GM21717 (cell line): ENCODE results near the gene MCHR2.
"Not testable (repeated sequence)": the region's sequence is repeated elsewhere in the genome, so short reads cannot be mapped to it uniquely, and the experiment has no call there.

Experiments
- ATAC-seq: cut with Tn5 transposase; IDR thresholded peaks from one replicate; pipeline ENCODE4 v1.9.1; 2021; ENCODE audit warnings: mild to moderate bottlenecking, moderate library complexity; ENCODE audit not compliant: unreplicated experiment

The MCHR2 gene, protein sequence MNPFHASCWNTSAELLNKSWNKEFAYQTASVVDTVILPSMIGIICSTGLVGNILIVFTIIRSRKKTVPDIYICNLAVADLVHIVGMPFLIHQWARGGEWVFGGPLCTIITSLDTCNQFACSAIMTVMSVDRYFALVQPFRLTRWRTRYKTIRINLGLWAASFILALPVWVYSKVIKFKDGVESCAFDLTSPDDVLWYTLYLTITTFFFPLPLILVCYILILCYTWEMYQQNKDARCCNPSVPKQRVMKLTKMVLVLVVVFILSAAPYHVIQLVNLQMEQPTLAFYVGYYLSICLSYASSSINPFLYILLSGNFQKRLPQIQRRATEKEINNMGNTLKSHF

DNA sequence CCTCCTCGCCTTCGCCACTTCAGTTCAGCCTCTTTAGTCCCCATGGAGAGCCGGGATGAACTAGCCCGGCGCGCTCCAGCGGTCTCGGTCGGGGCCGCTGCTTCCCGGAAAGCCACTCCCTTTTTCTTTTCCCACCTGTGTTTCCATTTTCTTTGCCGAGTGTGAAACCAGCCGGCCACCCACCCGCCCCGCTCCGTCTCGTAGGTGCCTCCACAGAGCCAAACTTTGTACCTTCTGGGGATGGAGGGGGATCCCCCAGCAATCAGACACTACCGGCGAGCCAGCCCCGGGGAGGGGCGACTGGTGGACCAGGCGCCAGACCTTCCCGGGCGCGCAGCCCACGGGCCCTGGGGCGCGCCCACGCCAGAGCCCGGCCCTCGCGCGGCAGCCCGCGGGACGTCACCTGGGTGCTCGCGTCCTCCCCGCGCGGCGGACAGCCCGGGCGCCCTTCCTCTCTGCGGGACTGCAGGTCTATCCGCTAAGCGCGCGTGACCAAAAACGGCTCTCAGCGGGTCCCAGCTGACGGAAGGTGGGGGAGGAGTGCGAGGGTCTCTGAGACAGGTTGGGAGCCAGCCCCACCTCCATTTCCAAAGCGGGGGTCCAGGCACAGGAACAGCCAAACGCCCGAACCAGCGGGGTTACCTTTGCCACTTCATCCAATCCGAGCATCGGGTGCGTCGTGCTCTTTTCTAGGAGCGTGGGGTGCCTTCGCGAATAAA is at the start of gene MCHR2:
TSS of gene MCHR2 (minus strand) at position 691 of the 719 bp plus-strand sequence. CDS start 38,076 bp downstream, outside the sequence.
- ATAC-seq = no peak

DNA sequence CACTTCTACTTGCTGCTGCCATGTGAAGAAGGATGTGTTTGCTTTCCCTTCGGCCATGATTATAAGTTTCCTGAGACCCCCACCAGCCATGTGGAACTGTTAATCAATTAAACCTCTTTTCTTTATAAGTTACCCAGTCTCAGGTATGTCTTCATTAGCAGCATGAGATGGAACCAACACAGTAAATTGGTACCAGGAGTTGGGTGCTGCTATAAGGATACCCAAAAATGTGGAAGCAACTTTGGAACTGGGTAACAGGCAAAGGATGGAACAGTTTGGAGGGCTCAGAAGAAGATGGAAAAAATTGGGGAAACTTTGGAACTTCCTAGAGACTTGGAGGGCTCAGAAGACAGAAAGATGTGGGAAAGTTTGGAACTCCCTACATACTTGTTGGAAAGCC is 44.5 kb upstream of the MCHR2 start:
- ATAC-seq = not testable (repeated sequence)

- no peak for ATAC-seq
Measured at GRCh38 chr6:100035873-100036653, 42.0 kb upstream of the MCHR2 start.

DNA sequence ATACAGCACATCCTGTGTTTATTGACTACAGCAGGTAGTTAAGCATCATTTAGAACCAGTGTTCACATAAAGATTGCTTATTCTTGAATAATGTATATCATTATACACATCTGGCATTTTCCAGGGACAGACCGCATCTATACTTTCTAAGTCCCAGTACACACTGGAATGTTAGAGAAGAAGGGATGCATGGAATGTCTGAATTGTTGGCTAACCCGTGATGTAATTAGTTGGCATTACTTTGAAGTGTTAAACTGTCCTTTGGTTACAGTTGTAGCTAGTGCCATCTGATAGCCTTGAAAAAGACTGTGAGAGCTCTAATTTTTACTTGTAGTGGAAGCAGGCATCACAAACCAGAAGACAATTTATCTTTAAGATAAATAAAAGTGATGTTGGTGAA is 29.8 kb upstream of the MCHR2 start:
- no peak for ATAC-seq

DNA sequence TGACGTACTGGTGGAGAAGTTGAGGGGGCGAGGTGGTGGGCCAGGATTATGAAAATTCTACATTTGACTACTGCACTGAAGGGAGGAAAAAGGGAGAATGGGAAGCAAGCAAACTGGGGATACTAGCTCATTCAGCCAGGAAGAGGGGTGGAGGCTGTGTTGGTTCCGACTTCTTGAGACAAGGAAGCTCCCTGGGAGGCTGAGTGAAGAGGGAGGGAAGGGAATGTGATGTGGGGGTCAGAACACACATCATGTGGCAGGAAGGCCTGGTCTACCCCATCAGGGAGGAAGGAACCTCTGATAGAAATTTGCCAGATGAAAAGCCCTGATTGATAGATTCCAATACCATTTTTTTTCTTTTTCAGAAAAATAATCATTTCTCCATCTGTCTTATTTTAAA is 28.8 kb upstream of the MCHR2 start:
- ATAC-seq = no peak

GRCh38 chr6:100008857-100009256 is 14.8 kb upstream of the MCHR2 start:
- ATAC-seq = no peak

DNA sequence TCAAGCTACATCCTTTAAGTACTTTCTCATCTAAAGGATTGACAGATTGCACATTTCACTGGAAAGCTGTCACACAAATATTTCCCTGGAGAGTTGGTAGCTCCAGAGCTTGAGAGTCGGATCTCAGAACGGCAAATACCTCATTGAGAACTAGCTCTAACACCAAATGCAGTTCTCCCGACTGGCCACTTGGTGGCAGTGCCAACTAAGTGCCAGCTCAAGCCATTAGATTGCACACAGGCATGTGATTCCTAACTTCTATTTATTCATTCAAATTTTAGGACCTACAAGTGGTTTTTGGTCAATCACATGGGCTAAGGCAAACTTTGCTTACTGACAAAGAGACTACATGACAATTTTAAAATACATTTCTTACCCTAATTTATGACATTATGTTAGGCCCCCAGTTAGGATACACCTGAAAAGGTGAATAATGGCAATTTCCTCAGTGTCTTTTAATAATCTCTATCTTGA is 7.9 kb upstream of the MCHR2 start:
- ATAC-seq = peak; percentile 96

DNA sequence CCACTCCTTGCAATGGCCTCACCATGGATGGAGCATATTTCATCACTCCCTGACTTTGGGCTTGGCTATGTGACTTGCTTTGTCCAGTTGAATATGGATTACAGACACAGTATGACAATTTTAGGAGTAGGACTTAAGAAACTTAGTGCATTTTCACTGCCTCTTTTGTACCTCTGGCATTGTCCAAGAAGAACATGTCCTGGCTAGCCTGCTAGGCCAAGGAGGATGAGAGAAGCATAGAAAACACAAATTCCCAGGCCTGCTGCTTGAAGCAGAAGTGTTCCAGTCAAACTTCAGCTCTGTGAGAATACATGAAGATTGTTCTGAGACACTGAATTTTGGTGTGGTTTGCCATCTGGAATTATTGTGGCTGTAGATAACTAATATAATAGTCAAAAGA is 3.1 kb upstream of the MCHR2 start:
- ATAC-seq = no peak

GRCh38 chr6:99995916-99996315 is 1.9 kb upstream of the MCHR2 start:
- ATAC-seq = no peak

DNA sequence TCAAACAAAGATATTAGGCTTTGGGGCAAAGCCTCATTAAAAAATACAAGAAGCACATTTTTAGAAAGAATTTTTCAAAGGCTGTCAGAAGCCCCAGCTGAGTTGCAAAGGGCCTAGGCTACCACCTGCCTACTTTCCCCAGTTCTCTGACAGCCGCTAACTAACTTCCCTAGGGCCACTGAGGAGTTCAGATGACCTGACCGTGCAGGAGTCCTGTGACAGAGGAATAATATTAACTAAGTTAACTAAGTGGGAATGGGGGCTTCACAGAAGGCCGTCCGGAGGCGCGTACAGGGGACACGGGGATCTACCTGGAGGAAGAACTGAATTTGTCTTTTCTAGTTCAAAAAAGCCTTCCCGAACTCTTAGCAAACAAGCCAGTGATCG is 884 bp downstream of the MCHR2 start:
- no peak for ATAC-seq

DNA sequence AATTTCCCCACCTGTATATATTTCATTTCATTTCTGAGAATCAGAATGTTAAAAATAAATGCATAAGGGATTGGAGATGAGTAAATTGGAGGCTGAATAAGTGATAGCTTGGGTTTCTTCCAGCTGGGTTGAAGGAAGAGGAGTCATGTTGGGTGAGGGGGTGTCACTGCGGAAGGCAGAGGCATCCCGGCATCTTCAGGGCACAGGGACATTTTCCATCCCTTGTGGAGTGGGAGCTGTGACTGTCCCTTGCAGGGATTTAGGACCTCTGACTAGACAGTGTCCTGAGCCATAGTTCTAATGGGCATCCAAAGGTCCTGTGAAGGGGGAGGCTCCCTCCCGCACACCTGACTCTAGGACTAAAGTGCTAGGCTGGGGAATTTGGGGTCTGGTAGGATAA is 2.1 kb downstream of the MCHR2 start:
- no peak for ATAC-seq

GRCh38 chr6:99980741-99981140 is 13.3 kb downstream of the MCHR2 start:
- no peak for ATAC-seq

DNA sequence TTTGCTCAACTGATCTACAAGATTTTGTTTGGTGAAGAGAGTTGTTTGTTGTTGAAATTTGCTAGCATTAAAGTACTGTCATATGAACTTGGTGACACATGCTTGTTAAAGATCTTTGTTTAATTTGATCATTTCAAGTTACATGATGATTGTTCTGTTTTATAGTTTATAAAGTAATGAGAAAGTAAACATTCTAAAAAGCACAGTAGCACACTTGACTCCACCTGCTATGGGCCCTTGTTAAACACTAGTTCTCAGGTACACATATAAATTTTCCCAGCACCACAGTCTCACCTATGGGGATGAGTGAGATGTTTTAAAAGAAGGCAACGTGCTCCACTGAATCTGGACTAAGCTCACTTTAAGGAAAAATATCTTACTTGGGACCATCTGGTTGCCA is 14.1 kb downstream of the MCHR2 start:
- no peak for ATAC-seq

GRCh38 chr6:99967052-99967451 is 27.0 kb downstream of the MCHR2 start:
- ATAC-seq = no peak

- ATAC-seq = no peak
Measured at GRCh38 chr6:99960027-99960426, 34.0 kb downstream of the MCHR2 start.

GRCh38 chr6:99951016-99951805 is 42.8 kb downstream of the MCHR2 start:
- no peak for ATAC-seq

- no peak for ATAC-seq
Measured at GRCh38 chr6:99946005-99946404, 48.0 kb downstream of the MCHR2 start.

- ATAC-seq = no peak
Measured at GRCh38 chr6:99943846-99944245, 50.2 kb downstream of the MCHR2 start.

GRCh38 chr6:99940582-99940981 is 53.4 kb downstream of the MCHR2 start:
- ATAC-seq = no peak

GRCh38 chr6:99933129-99933528 is 60.9 kb downstream of the MCHR2 start:
- ATAC-seq = no peak

GRCh38 chr6:99912657-99913056 is 81.4 kb downstream of the MCHR2 start:
- no peak for ATAC-seq
